GM18861 (cell line): Measurements from ENCODE around the gene SLC25A26.
A peak's percentile ranks its signal among the peaks of the same experiment; 100 is the strongest.
"Not testable (repeated sequence)": the region's sequence is repeated elsewhere in the genome, so short reads cannot be mapped to it uniquely, and the experiment has no call there.

Source experiments
- ATAC-seq: cut with Tn5 transposase; IDR thresholded peaks from one replicate; pipeline ENCODE4 v1.9.1; 2021; ENCODE audit not compliant: unreplicated experiment

The SLC25A26 gene

GRCh38 chr3:66267906-66268305 is 47.1 kb downstream of the SLC25A26 start:
- ATAC-seq, result no peak

GRCh38 chr3:66268864-66269263 is 48.1 kb downstream of the SLC25A26 start:
- ATAC-seq, result no peak

- ATAC-seq, result no peak
Observed at GRCh38 chr3:66269411-66269810, 48.6 kb downstream of the SLC25A26 start.

- no peak for ATAC-seq
Observed at GRCh38 chr3:66270288-66270687, 49.5 kb downstream of the SLC25A26 start.

GRCh38 chr3:66270701-66271100 is 49.9 kb downstream of the SLC25A26 start:
- ATAC-seq, result no peak

GRCh38 chr3:66271231-66271630 is 50.4 kb downstream of the SLC25A26 start:
- no peak for ATAC-seq

GRCh38 chr3:66272016-66272415 is 51.2 kb downstream of the SLC25A26 start:
- ATAC-seq, result no peak

- not testable (repeated sequence) for ATAC-seq
Observed at GRCh38 chr3:66274837-66275236, 54.0 kb downstream of the SLC25A26 start.

GRCh38 chr3:66276705-66277274 is 56.0 kb downstream of the SLC25A26 start:
- no peak for ATAC-seq

- no peak for ATAC-seq
Observed at GRCh38 chr3:66279168-66279567, 58.4 kb downstream of the SLC25A26 start.

- no peak for ATAC-seq
Observed at GRCh38 chr3:66280304-66280703, 59.5 kb downstream of the SLC25A26 start.

GRCh38 chr3:66291922-66292321 is 71.1 kb downstream of the SLC25A26 start:
- not testable (repeated sequence) for ATAC-seq

- no peak for ATAC-seq
Observed at GRCh38 chr3:66297260-66297873, 76.6 kb downstream of the SLC25A26 start.

- no peak for ATAC-seq
Observed at GRCh38 chr3:66297900-66298299, 77.1 kb downstream of the SLC25A26 start.

- ATAC-seq, result no peak
Observed at GRCh38 chr3:66298591-66298990, 77.8 kb downstream of the SLC25A26 start.

GRCh38 chr3:66299085-66299484 is 78.3 kb downstream of the SLC25A26 start:
- ATAC-seq, result not testable (repeated sequence)

GRCh38 chr3:66299891-66300290 is 79.1 kb downstream of the SLC25A26 start:
- ATAC-seq, result no peak

GRCh38 chr3:66302288-66302687 is 81.5 kb downstream of the SLC25A26 start:
- ATAC-seq, result peak; percentile 83

GRCh38 chr3:66303491-66303901 is 82.7 kb downstream of the SLC25A26 start:
- ATAC-seq, result peak; percentile 66

- ATAC-seq, result no peak
Observed at GRCh38 chr3:66304293-66304692, 83.5 kb downstream of the SLC25A26 start.

- not testable (repeated sequence) for ATAC-seq
Observed at GRCh38 chr3:66306086-66306485, 85.3 kb downstream of the SLC25A26 start.

- not testable (repeated sequence) for ATAC-seq
Observed at GRCh38 chr3:66306991-66307390, 86.2 kb downstream of the SLC25A26 start.

- ATAC-seq, result no peak
Observed at GRCh38 chr3:66312039-66312438, 91.2 kb downstream of the SLC25A26 start.
